HS-5 (cell line): ENCODE measurements around the gene RFNG.

Experiments used
- DNase-seq: peaks from one replicate; pipeline ENCODE4 v3.0.0-alpha.2; 2012; ENCODE audit warnings: low read depth

RFNG gene

GRCh38 chr17:81999976-82000802 is 51.4 kb downstream of the RFNG start:
- no peak for DNase-seq

- DNase-seq = no peak
Measured at GRCh38 chr17:81999587-81999975, 52.0 kb downstream of the RFNG start.

- DNase-seq = no peak
Measured at GRCh38 chr17:81998691-81999438, 52.7 kb downstream of the RFNG start.

- no peak for DNase-seq
Measured at GRCh38 chr17:81998212-81998611, 53.4 kb downstream of the RFNG start.
